H9 (cell line): Measurements from ENCODE around the gene TRMT44. TPM values are rescaled to one million over a fixed set of nuclear protein-coding genes. Genes with fewer than 3 reads are reported as not detected.

Experiments used
- DNase-seq: peaks from one replicate; pipeline ENCODE4 v3.0.0-alpha.2; 2017
- H2AFZ ChIP-seq: one replicate; pipeline ENCODE4 v1.6.1; 2013; ENCODE audit warnings: mild to moderate bottlenecking, low read length, control low read depth, moderate library complexity
- H2AK5ac ChIP-seq: 2 replicates; pipeline ENCODE4 v1.6.1; 2013; ENCODE audit warnings: low read length, control low read depth, mixed read lengths; ENCODE audit not compliant: insufficient read length
- H2BK120ac ChIP-seq: one replicate; pipeline ENCODE4 v1.6.1; 2013; ENCODE audit warnings: low read depth, mild to moderate bottlenecking, low read length, control low read depth, inconsistent platforms; ENCODE audit not compliant: poor library complexity, severe bottlenecking
- H2BK12ac ChIP-seq: 2 replicates; pipeline ENCODE4 v1.6.1; 2013; ENCODE audit warnings: low read length, control low read depth, mixed read lengths, low read depth; ENCODE audit not compliant: insufficient read length
- H2BK15ac ChIP-seq: 2 replicates; pipeline ENCODE4 v1.6.1; 2013; ENCODE audit warnings: low read depth, low read length, control low read depth
- H2BK20ac ChIP-seq: one replicate; pipeline ENCODE4 v1.6.1; 2013; ENCODE audit warnings: low read depth, mild to moderate bottlenecking, low read length, control low read depth, inconsistent platforms; ENCODE audit not compliant: poor library complexity, severe bottlenecking
- H2BK5ac ChIP-seq: 2 replicates; pipeline ENCODE4 v1.6.1; 2013; ENCODE audit warnings: low read length, control low read depth, mixed read lengths; ENCODE audit not compliant: insufficient read length
- H3K14ac ChIP-seq: 2 replicates; pipeline ENCODE4 v1.6.1; 2013; ENCODE audit warnings: low read length, control low read depth; ENCODE audit not compliant: insufficient read depth
- H3K18ac ChIP-seq: 2 replicates; pipeline ENCODE4 v1.6.1; 2013; ENCODE audit warnings: low read depth, mild to moderate bottlenecking, mixed read lengths, low read length, control low read depth; ENCODE audit not compliant: insufficient read length
- H3K23ac ChIP-seq: 2 replicates; pipeline ENCODE4 v1.6.1; 2013; ENCODE audit warnings: low read length, control low read depth, mixed read lengths, low read depth; ENCODE audit not compliant: insufficient read length
- H3K23me2 ChIP-seq: 2 replicates; pipeline ENCODE4 v1.6.1; 2013; ENCODE audit warnings: low read depth, mild to moderate bottlenecking, mixed read lengths, low read length, control low read depth; ENCODE audit not compliant: insufficient read length, poor library complexity, severe bottlenecking
- H3K27ac ChIP-seq: 2 replicates; pipeline ENCODE4 v1.5.1; 2013; ENCODE audit warnings: low read length, control low read depth, mixed read lengths, low read depth; ENCODE audit not compliant: insufficient read length
- H3K27me3 ChIP-seq: 2 replicates; pipeline ENCODE4 v1.6.1; 2013; ENCODE audit warnings: low read length, control low read depth, inconsistent platforms; ENCODE audit not compliant: insufficient read depth
- H3K4ac ChIP-seq: 2 replicates; pipeline ENCODE4 v1.6.1; 2013; ENCODE audit warnings: low read depth, mild to moderate bottlenecking, control low read depth, inconsistent platforms, low read length, moderate library complexity
- H3K4me1 ChIP-seq: 2 replicates; pipeline ENCODE4 v1.6.1; 2013; ENCODE audit warnings: low read length, control low read depth, inconsistent platforms; ENCODE audit not compliant: insufficient read depth
- H3K4me2 ChIP-seq: 2 replicates; pipeline ENCODE4 v1.6.1; 2013; ENCODE audit warnings: low read length, control low read depth, mixed read lengths; ENCODE audit not compliant: insufficient read length, insufficient read depth
- H3K56ac ChIP-seq: 2 replicates; pipeline ENCODE4 v1.6.1; 2013; ENCODE audit warnings: low read depth, mild to moderate bottlenecking, mixed read lengths, low read length, control low read depth; ENCODE audit not compliant: insufficient read length
- H3K79me1 ChIP-seq: 2 replicates; pipeline ENCODE4 v1.6.1; 2013; ENCODE audit warnings: low read depth, mild to moderate bottlenecking, moderate library complexity, low read length, control low read depth, inconsistent platforms; ENCODE audit not compliant: insufficient read depth, poor library complexity, severe bottlenecking
- H3K79me2 ChIP-seq: 2 replicates; pipeline ENCODE4 v1.6.1; 2013; ENCODE audit warnings: low read length, control low read depth, inconsistent platforms; ENCODE audit not compliant: insufficient read depth
- H3K9ac ChIP-seq: 2 replicates; pipeline ENCODE4 v1.6.1; 2013; ENCODE audit warnings: low read length, control low read depth, mixed read lengths; ENCODE audit not compliant: insufficient read length; ENCODE audit errors: extremely low read depth
- H3K9me3 ChIP-seq: one replicate; pipeline ENCODE4 v1.6.1; 2013; ENCODE audit warnings: low read depth, low read length, inconsistent platforms; ENCODE audit not compliant: control insufficient read depth
- H3T11ph ChIP-seq: one replicate; pipeline ENCODE4 v1.6.1; 2013; ENCODE audit warnings: mild to moderate bottlenecking, low read length, control low read depth, inconsistent platforms
- H4K20me1 ChIP-seq: one replicate; pipeline ENCODE4 v1.6.1; 2013; ENCODE audit not compliant: control insufficient read depth, insufficient read length, insufficient read depth
- H4K5ac ChIP-seq: 2 replicates; pipeline ENCODE4 v1.6.1; 2013; ENCODE audit warnings: low read depth, mild to moderate bottlenecking, mixed read lengths, low read length, control low read depth; ENCODE audit not compliant: insufficient read length
- H4K8ac ChIP-seq: replicated peaks from 2 replicates; pipeline ENCODE4 v1.6.1; 2013; ENCODE audit warnings: low read length, control low read depth, mixed read lengths, low read depth; ENCODE audit not compliant: insufficient read length
- H4K91ac ChIP-seq: 2 replicates; pipeline ENCODE4 v1.6.1; 2013; ENCODE audit warnings: low read depth, mild to moderate bottlenecking, moderate library complexity, mixed read lengths, low read length, control low read depth; ENCODE audit not compliant: insufficient read length
- H3K27ac Mint-ChIP-seq, 3 experiments: 2 replicates in 2 of 3; 3 replicates in 1 of 3; pipeline ENCODE4 v1.8.0; 2020 to 2021; ENCODE audit warnings: mixed read lengths in 3 of 3, mild to moderate bottlenecking in 1 of 3, moderate library complexity in 1 of 3
- H3K27me3 Mint-ChIP-seq: 2 replicates; pipeline ENCODE4 v1.8.0; 2021; ENCODE audit warnings: low read depth, mild to moderate bottlenecking, moderate library complexity, mixed read lengths
- H3K36me3 Mint-ChIP-seq, 3 experiments: 2 replicates in 2 of 3; 3 replicates in 1 of 3; pipeline ENCODE4 v1.8.0; 2020 to 2021; ENCODE audit warnings: low read depth in 3 of 3, mixed read lengths in 3 of 3; ENCODE audit not compliant: insufficient read depth in 1 of 3
- H3K4me1 Mint-ChIP-seq, 2 experiments: 2 replicates each; pipeline ENCODE4 v1.8.0; 2020; ENCODE audit warnings: mixed read lengths in 2 of 2
- H3K4me3 Mint-ChIP-seq, 2 experiments: 2 replicates in 1 of 2; 3 replicates in 1 of 2; pipeline ENCODE4 v1.8.0; 2020 to 2021; ENCODE audit warnings: mild to moderate bottlenecking in 2 of 2, mixed read lengths in 2 of 2, moderate library complexity in 1 of 2
- H3K9me3 Mint-ChIP-seq, 2 experiments: 2 replicates in 1 of 2; 3 replicates in 1 of 2; pipeline ENCODE4 v1.8.0; 2020; ENCODE audit warnings: mild to moderate bottlenecking in 2 of 2, mixed read lengths in 2 of 2, moderate library complexity in 1 of 2
- whole genome bisulfite sequencing: extraction: QIAGEN DNeasy Blood & Tissue Kit; methylation state at CpG from one replicate; pipeline ENCODE4 v1.1.7; 2013; ENCODE audit warnings: missing lambda C conversion rate, low lambda C conversion rate, mixed read lengths; ENCODE audit not compliant: insufficient read length; ENCODE audit errors: extremely low coverage; 5-methylcytosine and 5-hydroxymethylcytosine counted together
- total RNA-seq: library from RNA; stranded (reverse); gene quantifications from 2 replicates; pipeline ENCODE4 v1.2.1, GENCODE V29; 2021
- TF ChIP-seq, protein P1 (sequence below): fragments of 200-600 bp; sonication (generic); conservative IDR thresholded peaks from 3 replicates; pipeline ENCODE4 v1.8.0; 2021; ENCODE audit warnings: antibody characterized with exemption, mild to moderate bottlenecking

The TRMT44 gene
- total RNA-seq, 1 experiment from 2014 or later, result 22.8 TPM

DNA sequence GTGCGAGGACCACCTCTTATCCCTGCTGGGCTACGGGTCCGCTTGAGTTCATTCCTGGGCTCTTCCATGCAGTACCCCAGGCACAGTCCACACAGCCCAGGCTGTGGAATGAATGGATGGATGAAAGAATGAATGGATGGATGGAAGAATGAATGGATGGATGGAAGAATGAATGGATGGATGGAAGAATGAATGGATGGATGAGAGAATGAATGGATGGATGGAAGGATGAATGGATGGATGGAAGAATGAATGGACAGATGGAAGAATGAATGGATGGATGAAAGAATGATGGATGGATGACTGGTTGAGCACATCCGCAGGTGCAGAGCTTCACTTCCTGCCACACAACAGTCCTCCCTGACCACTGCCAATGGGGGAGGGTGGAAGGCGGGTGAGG is 28.3 kb upstream of the TRMT44 start:
- no peak overlapping the region for H2AFZ ChIP-seq
- no peak overlapping the region for H3K4me3 Mint-ChIP-seq
- H3K4me1 ChIP-seq, result no peaks in the 10 kb centered on the region
- no peak overlapping the region for H3T11ph ChIP-seq
- H3K4me1 Mint-ChIP-seq, result peaks cover 7 to 12% of the 10 kb centered on the region in 2 experiments
- no peaks in the 10 kb centered on the region for H4K20me1 ChIP-seq
- peaks cover 1% of the 10 kb centered on the region for H3K27me3 Mint-ChIP-seq
- no peak overlapping the region for H3K4me2 ChIP-seq
- no peaks in the 10 kb centered on the region for H3K79me2 ChIP-seq
- H2BK15ac ChIP-seq, result no peak overlapping the region
- whole genome bisulfite sequencing, result no CpG with 5 or more reads among the region's 5 CpGs
- no peak overlapping the region for H2AK5ac ChIP-seq
- H3K14ac ChIP-seq, result no peak overlapping the region
- H3K4ac ChIP-seq, result no peak overlapping the region
- no peak overlapping the region for H3K18ac ChIP-seq
- no peak overlapping the region for H2BK12ac ChIP-seq
- no peak overlapping the region for H3K27ac Mint-ChIP-seq
- H2BK20ac ChIP-seq, result no peak overlapping the region
- TF ChIP-seq, protein P1, sequence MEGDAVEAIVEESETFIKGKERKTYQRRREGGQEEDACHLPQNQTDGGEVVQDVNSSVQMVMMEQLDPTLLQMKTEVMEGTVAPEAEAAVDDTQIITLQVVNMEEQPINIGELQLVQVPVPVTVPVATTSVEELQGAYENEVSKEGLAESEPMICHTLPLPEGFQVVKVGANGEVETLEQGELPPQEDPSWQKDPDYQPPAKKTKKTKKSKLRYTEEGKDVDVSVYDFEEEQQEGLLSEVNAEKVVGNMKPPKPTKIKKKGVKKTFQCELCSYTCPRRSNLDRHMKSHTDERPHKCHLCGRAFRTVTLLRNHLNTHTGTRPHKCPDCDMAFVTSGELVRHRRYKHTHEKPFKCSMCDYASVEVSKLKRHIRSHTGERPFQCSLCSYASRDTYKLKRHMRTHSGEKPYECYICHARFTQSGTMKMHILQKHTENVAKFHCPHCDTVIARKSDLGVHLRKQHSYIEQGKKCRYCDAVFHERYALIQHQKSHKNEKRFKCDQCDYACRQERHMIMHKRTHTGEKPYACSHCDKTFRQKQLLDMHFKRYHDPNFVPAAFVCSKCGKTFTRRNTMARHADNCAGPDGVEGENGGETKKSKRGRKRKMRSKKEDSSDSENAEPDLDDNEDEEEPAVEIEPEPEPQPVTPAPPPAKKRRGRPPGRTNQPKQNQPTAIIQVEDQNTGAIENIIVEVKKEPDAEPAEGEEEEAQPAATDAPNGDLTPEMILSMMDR, result no peak
- H3K56ac ChIP-seq, result no peak overlapping the region
- no peak overlapping the region for H2BK5ac ChIP-seq
- H3K9me3 Mint-ChIP-seq, result no peaks in the 10 kb centered on the region
- no peak overlapping the region for H3K9ac ChIP-seq
- H2BK120ac ChIP-seq, result no peak overlapping the region
- H3K23ac ChIP-seq, result no peak overlapping the region
- H3K27ac ChIP-seq, result no peak overlapping the region
- no peaks in the 10 kb centered on the region for H3K79me1 ChIP-seq
- H3K9me3 ChIP-seq, result no peaks in the 10 kb centered on the region
- H4K91ac ChIP-seq, result no peak overlapping the region
- H4K8ac ChIP-seq, result no peak overlapping the region
- no peak overlapping the region for H4K5ac ChIP-seq
- no peak for DNase-seq
- peaks cover 0 to 9% (median 4%) of the 10 kb centered on the region in 3 experiments; a peak in 4 of 7 replicates for H3K36me3 Mint-ChIP-seq
- no peaks in the 10 kb centered on the region for H3K23me2 ChIP-seq
- no peaks in the 10 kb centered on the region for H3K27me3 ChIP-seq
